PC-9 (cell line): ENCODE measurements around the gene SAMSN1. TPM values are rescaled to one million over a fixed set of nuclear protein-coding genes. Genes with fewer than 3 reads are reported as not detected.

ENCODE experiments used
- BruUV-seq: library from RNA; stranded (reverse); fragments of 400-500 nt; replicated peaks from 2 replicates; lab custom pipeline; 2021; lab: Mats Ljungman, UMichigan
- CTCF ChIA-PET: fragments of 300-600 bp; sonication (Branson Sonifier 250); formaldehyde crosslinking; loops from one replicate; lab custom pipeline; 2022; ENCODE audit warnings: antibody characterized with exemption; lab: Charles Lee
- POLR2A ChIA-PET: fragments of 300-600 bp; sonication (Branson Sonifier 250); formaldehyde crosslinking; loops from one replicate; lab custom pipeline; 2022; ENCODE audit warnings: antibody characterized with exemption; ENCODE audit not compliant: unreplicated experiment; lab: Charles Lee
- DNase-seq, 2 experiments: peaks; one replicate each; pipeline versions ENCODE4 v3.0.0 to v3.0.0-alpha.2; 2015 to 2022; ENCODE audit warnings: mixed read lengths in 1 of 2
- H2AFZ ChIP-seq: fragments of 200-600 bp; sonication (generic); 2 replicates; pipeline ENCODE4 v1.8.1; 2017; ENCODE audit warnings: antibody characterized with exemption
- H3F3A ChIP-seq: fragments of 200-600 bp; sonication (generic); 2 replicates; pipeline ENCODE4 v1.8.1; 2017; ENCODE audit warnings: antibody characterized with exemption, mild to moderate bottlenecking, low read depth; ENCODE audit not compliant: insufficient read depth
- H3K27ac ChIP-seq: fragments of 200-600 bp; sonication (generic); 2 replicates; pipeline ENCODE4 v1.6.1; 2016; ENCODE audit warnings: mixed run types
- H3K27me3 ChIP-seq: fragments of 200-600 bp; sonication (generic); 2 replicates; pipeline ENCODE4 v1.6.1; 2016; ENCODE audit warnings: low read depth, mixed run types; ENCODE audit not compliant: insufficient read depth
- H3K36me3 ChIP-seq: fragments of 200-600 bp; sonication (generic); 2 replicates; pipeline ENCODE4 v1.6.1; 2016; ENCODE audit warnings: low read depth, mixed run types
- H3K4me1 ChIP-seq: fragments of 200-600 bp; sonication (generic); replicated peaks from 2 replicates; pipeline ENCODE4 v1.6.1; 2016; ENCODE audit warnings: mixed run types; ENCODE audit not compliant: insufficient read depth
- H3K4me2 ChIP-seq: fragments of 200-600 bp; sonication (generic); 2 replicates; pipeline ENCODE4 v1.6.1; 2017; ENCODE audit warnings: mixed run types
- H3K4me3 ChIP-seq: fragments of 200-600 bp; sonication (generic); 2 replicates; pipeline ENCODE4 v1.6.1; 2016; ENCODE audit warnings: mixed run types
- H3K79me2 ChIP-seq: fragments of 200-600 bp; sonication (generic); 2 replicates; pipeline ENCODE4 v1.6.1; 2017; ENCODE audit warnings: low read depth, mixed run types
- H3K9me2 ChIP-seq: fragments of 200-600 bp; sonication (generic); 2 replicates; pipeline ENCODE4 v1.8.1; 2017; ENCODE audit warnings: mild to moderate bottlenecking; ENCODE audit not compliant: insufficient read depth
- H3K9me3 ChIP-seq: fragments of 200-600 bp; sonication (generic); 2 replicates; pipeline ENCODE4 v1.8.1; 2016; ENCODE audit warnings: low read depth; ENCODE audit not compliant: insufficient read depth
- H4K20me1 ChIP-seq: fragments of 200-600 bp; sonication (generic); 2 replicates; pipeline ENCODE4 v1.8.1; 2017; ENCODE audit not compliant: insufficient read depth
- CTCF ChIP-seq: fragments of 200-600 bp; sonication (generic); conservative IDR thresholded peaks from 2 replicates; pipeline ENCODE4 v1.6.1; 2017; ENCODE audit warnings: mixed run types, antibody characterized with exemption, mild to moderate bottlenecking, moderate library complexity
- EZH2 ChIP-seq: fragments of 200-600 bp; sonication (generic); IDR thresholded peaks from 2 replicates; pipeline ENCODE4 v1.8.0; 2017; ENCODE audit warnings: antibody characterized with exemption, low read depth
- intact Hi-C: fragments of 100-400 bp; cut with micrococcal nuclease; formaldehyde crosslinking; loops from one replicate; pipeline ENCODE4 v1.10.0; 2022; ENCODE audit not compliant: unreplicated experiment
- total RNA-seq: library from RNA; stranded (reverse); gene quantifications from 2 replicates; pipeline ENCODE4 v1.2.3, GENCODE V29; 2021

SAMSN1 gene
- total RNA-seq, 1 experiment from 2014 or later: 0.41 TPM

GRCh38 chr21:14593230-14593629, 47.1 kb upstream of the SAMSN1 start:
- BruUV-seq: no TSS peak

GRCh38 chr21:14592296-14593000, 46.3 kb upstream of the SAMSN1 start:
- Histone ChIP-seq H3K27ac (no peak overlapping the region), H4K20me1 (no peaks in the 10 kb centered on the region), H3K4me3 (no peak overlapping the region), H3K36me3 (no peaks in the 10 kb centered on the region), H3K9me3 (no peaks in the 10 kb centered on the region), H3K9me2 (no peaks in the 10 kb centered on the region), H3K27me3 (no peaks in the 10 kb centered on the region), H3F3A (no peaks in the 10 kb centered on the region), H2AFZ (no peak overlapping the region), H3K79me2 (no peaks in the 10 kb centered on the region), H3K4me1 (no peaks in the 10 kb centered on the region), H3K4me2 (no peak overlapping the region)
- DNase-seq: no peak
- intact Hi-C loops: no loop called here
- TF ChIP-seq CTCF (no peak), EZH2 (no peak)
- no TSS peak for BruUV-seq
- CTCF ChIA-PET: no interaction called here
- POLR2A ChIA-PET: no interaction called here

More at GRCh38 chr21:14593230-14593629, 47.1 kb upstream of the SAMSN1 start:
- no peak overlapping the region for H3K27ac ChIP-seq
- H3K4me1 ChIP-seq: no peaks in the 10 kb centered on the region
- no peak overlapping the region for H2AFZ ChIP-seq
- H3K36me3 ChIP-seq: no peaks in the 10 kb centered on the region
- no peaks in the 10 kb centered on the region for H3K79me2 ChIP-seq
- H3K4me3 ChIP-seq: no peak overlapping the region
- H3K4me2 ChIP-seq: no peak overlapping the region
- no peak for TF ChIP-seq EZH2
- no peaks in the 10 kb centered on the region for H4K20me1 ChIP-seq
- H3K9me2 ChIP-seq: no peaks in the 10 kb centered on the region
- CTCF ChIA-PET: no interaction called here
- DNase-seq: no peak
- intact Hi-C loops: no loop called here
- H3F3A ChIP-seq: no peaks in the 10 kb centered on the region
- POLR2A ChIA-PET: no interaction called here
- H3K27me3 ChIP-seq: no peaks in the 10 kb centered on the region
- no peaks in the 10 kb centered on the region for H3K9me3 ChIP-seq

- TF ChIP-seq CTCF (no peak), EZH2 (no peak)
- Histone ChIP-seq H3K4me2 (no peak overlapping the region), H3K4me3 (no peak overlapping the region), H3K9me2 (no peaks in the 10 kb centered on the region), H3K36me3 (no peaks in the 10 kb centered on the region), H3K27me3 (no peaks in the 10 kb centered on the region), H4K20me1 (no peaks in the 10 kb centered on the region), H3K4me1 (no peaks in the 10 kb centered on the region), H3F3A (no peaks in the 10 kb centered on the region), H3K27ac (no peak overlapping the region), H3K79me2 (no peaks in the 10 kb centered on the region), H2AFZ (no peak overlapping the region), H3K9me3 (no peaks in the 10 kb centered on the region)
- no peak for DNase-seq
- intact Hi-C loops: no loop called here
- BruUV-seq: no TSS peak
- CTCF ChIA-PET: no interaction called here
- POLR2A ChIA-PET: no interaction called here
Measured at GRCh38 chr21:14591882-14592281, 45.8 kb upstream of the SAMSN1 start.

- Histone ChIP-seq H3K27ac (no peak overlapping the region), H3K9me3 (no peaks in the 10 kb centered on the region), H3K9me2 (no peaks in the 10 kb centered on the region), H4K20me1 (no peaks in the 10 kb centered on the region), H2AFZ (no peak overlapping the region), H3K4me3 (no peak overlapping the region), H3K36me3 (no peaks in the 10 kb centered on the region), H3K4me2 (no peak overlapping the region), H3K79me2 (no peaks in the 10 kb centered on the region), H3K4me1 (no peaks in the 10 kb centered on the region), H3K27me3 (no peaks in the 10 kb centered on the region), H3F3A (no peaks in the 10 kb centered on the region)
- POLR2A ChIA-PET: no interaction called here
- no TSS peak for BruUV-seq
- intact Hi-C loops: no loop called here
- no peak for DNase-seq
- CTCF ChIA-PET: no interaction called here
- TF ChIP-seq EZH2: no peak
Measured at GRCh38 chr21:14591377-14591776, 45.3 kb upstream of the SAMSN1 start.
